ENCODE data around the gene CDKL1.

DNA sequence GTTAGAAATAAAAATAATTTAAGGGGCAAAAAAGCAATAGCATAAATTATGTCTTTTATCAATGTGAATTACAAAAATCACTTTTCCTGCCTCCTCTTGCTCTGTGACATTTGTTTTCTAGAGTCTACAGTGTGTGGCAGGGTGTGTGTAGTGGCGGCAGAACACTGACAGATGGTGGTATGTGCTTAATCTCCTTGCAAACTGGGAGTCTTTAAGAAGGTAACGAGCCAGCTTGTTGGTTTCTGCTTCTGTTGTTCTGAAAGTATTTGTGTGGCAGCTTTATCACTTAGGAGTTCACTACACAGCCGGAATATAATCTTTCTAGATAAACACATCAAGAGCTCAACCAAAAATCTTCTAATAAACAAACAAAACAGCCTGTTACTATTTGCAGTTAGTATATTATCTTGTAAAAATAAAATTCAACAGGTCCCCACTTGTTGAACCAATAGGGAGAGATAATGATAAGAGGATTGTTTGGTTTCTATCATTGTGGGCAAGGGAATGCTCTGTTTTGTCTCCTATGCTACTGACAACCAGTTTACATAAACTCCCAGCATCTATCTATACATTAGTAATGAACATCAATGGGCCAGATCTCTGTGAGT, 13.0 kb downstream of the CDKL1 start:
- TF ChIP-seq, protein P1, sequence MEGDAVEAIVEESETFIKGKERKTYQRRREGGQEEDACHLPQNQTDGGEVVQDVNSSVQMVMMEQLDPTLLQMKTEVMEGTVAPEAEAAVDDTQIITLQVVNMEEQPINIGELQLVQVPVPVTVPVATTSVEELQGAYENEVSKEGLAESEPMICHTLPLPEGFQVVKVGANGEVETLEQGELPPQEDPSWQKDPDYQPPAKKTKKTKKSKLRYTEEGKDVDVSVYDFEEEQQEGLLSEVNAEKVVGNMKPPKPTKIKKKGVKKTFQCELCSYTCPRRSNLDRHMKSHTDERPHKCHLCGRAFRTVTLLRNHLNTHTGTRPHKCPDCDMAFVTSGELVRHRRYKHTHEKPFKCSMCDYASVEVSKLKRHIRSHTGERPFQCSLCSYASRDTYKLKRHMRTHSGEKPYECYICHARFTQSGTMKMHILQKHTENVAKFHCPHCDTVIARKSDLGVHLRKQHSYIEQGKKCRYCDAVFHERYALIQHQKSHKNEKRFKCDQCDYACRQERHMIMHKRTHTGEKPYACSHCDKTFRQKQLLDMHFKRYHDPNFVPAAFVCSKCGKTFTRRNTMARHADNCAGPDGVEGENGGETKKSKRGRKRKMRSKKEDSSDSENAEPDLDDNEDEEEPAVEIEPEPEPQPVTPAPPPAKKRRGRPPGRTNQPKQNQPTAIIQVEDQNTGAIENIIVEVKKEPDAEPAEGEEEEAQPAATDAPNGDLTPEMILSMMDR (IDR thresholded peaks at IDR 0.05): no peak
- TF ChIP-seq EP300 (IDR thresholded peaks at IDR 0.05): no peak
